Stimulated activated CD4-positive, alpha-beta T cell treated with anti-CD3 and anti-CD28 coated beads, Interleukin-4, amount 100 ng/mL, for 1 hour (primary cell): ENCODE data around the gene CMA1.
"Not testable (repeated sequence)": the region's sequence is repeated elsewhere in the genome, so short reads cannot be mapped to it uniquely, and the experiment has no call there.

Experiments used
- DNase-seq: peaks from one replicate; pipeline ENCODE4 v3.0.0-alpha.2; 2020

The CMA1 gene, protein sequence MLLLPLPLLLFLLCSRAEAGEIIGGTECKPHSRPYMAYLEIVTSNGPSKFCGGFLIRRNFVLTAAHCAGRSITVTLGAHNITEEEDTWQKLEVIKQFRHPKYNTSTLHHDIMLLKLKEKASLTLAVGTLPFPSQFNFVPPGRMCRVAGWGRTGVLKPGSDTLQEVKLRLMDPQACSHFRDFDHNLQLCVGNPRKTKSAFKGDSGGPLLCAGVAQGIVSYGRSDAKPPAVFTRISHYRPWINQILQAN

DNA sequence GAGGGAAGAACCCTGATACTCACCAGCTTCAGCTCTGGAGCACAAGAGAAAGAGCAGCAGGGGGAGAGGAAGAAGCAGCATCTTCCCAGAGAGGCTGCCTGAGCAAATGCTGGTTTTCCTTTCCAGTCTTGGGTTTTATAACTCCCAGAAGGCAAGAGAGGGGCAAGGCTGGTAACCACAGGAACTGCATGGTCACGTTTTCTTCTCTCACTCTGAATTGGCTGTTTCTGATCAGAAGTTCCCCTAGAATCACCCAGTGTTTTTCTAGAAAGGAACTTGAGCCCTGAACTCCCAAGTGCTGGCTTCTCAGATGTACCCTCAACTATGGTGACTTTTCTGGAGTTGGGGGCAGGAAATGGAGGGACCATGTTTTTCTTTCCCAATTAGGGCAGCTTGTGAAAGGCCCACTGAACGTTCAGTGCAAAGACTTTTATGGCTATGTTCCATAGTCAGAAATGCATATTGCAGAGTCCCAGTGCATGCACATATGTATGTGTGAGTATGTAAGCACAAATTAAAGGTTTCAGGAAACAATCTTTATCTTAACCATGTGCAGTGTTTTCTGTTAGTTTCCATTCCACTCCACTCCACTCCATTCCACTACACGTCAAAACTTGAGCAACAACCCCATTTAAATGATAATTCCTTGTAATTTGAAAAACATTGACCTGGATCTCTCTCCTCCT, at the start of gene CMA1:
Gene CMA1, minus strand, starts transcription at position 111 of the 686 bp plus-strand sequence. Its CDS starts 30 bp downstream, at position 81.
- DNase-seq: no peak

DNA sequence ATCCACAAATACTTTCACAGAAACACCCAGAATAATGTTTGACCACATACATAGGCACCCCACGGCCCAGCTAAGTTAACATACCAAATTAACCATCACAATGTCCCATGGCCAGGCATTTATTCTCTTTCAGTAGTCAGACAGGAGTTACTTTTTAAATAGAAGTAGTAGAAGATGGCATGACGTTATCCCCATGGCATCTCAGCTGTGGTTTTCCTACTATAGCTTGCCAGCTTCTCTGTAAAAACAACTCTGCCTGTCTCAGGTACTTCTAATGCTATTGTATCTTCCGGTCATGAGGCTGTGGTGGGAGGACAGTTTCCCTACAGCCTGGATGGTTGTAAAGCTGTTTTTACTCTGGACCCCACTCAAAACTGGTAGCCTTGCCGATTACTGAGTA, 48.7 kb upstream of the CMA1 start:
- DNase-seq: no peak

DNA sequence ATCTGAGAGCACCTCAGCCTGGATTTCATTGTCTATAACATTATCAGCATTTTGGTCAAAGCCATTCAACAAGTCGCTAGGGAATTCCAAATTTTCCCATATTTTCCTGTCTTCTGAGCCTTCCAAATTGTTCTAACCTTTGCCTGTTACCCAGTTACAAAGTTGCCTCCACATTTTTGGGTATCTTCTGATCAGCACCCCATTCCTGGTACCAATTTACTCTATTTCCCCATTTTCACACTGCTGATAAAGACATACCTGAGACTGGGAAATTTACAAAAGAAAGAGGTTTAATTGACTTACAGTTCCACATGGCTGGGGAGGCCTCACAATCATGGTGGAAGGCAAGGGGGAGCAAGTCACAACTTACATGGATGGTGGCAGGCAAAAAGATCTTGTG, 41.0 kb upstream of the CMA1 start:
- not testable (repeated sequence) for DNase-seq

DNA sequence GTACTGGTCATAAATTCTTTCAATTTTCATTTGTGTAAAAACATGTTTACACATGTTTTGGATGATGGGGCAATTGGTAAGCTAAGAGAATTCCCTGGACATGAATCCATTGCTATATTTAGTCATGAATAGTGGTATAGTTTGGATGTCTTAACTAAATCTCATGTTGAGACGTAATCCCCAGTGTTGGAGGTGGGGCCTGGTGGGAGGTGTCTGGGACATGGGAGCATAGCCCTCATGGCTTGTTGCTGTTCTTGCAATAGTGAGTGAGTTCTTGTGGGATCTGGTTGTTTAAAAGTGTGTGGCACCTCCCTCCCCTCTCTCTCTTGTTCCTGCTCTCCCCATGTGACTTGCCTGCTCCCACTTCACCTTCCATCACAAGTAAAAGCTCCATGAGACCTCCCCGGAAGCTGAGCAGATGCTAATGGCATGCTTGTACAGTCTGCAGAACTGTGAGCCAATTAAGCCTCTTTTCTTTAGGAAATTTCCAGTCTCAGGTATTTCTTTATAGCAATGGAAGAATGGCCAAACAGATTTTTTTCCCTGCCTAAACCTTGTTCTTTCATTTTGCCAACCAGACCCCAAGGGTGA, 34.4 kb upstream of the CMA1 start:
- DNase-seq: no peak

DNA sequence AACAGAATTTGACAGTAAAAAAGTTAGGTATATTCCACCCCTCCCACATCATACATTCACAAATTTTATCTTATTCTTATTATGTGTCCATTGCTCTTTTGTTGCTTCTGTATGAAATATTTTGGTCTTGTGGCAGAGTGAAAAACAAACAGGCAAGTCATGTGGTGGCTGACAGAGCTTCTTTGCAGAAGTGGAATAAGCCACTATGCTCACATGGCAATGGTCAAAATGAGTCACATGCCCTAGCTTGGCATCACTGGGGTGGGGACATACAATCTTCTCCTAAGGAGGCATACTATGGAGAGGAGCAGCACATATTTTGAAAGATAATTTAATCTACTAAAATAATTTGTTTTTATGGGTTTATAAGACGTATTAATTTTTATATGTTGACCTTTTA, 27.7 kb upstream of the CMA1 start:
- DNase-seq: no peak

DNA sequence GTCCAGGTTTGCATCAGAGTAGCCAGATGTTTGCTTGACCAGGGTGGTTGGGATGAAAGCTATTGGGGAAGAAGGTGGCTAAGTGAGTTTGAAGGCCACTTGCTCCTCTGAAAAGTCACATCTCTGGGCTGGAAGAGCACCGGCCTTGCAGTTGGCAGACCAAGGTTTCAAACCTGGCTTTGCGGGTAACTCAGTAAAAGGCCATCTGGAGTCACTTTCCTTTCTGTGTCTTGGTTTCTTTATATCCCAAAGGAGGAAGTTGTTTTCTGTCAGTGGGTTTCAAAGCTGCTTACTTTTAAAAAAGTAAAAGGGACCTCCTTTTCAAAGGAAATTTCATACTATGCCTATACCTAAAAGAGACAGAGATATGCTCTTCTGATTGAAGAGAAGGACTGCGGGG, 26.2 kb upstream of the CMA1 start:
- no peak for DNase-seq

DNA sequence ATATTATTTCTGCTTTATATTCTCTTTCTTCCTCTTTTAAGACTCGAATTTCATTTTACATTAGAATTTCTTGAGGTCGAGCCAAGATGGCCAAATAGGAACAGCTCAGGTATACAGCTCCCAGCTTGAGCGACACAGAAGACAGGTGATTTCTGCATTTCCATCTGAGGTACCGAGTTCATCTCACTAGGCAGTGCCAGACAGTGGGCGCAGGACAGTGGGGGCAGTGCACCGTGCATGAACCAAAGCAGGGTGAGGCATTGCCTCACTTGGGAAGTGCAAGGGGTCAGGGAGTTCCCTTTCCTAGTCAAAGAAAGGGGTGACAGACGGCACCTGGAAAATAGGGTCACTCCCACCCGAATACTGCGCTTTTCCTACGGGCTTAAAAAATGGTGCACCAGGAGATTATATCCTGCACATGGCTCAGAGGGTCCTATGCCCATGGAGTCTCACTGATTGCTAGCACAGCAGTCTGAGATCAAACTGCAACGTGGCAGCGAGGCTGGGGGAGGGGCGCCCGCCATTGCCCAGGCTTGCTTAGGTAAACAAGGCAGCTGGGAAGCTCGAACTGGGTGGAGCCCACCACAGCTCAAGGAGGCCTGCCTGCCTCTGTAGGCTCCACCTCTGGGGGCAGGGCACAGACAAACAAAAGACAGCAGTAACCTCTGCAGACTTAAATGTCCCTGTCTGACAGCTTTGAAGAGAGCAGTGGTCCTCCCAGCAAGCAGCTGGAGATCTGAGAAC, 18.0 kb upstream of the CMA1 start:
- not testable (repeated sequence) for DNase-seq

DNA sequence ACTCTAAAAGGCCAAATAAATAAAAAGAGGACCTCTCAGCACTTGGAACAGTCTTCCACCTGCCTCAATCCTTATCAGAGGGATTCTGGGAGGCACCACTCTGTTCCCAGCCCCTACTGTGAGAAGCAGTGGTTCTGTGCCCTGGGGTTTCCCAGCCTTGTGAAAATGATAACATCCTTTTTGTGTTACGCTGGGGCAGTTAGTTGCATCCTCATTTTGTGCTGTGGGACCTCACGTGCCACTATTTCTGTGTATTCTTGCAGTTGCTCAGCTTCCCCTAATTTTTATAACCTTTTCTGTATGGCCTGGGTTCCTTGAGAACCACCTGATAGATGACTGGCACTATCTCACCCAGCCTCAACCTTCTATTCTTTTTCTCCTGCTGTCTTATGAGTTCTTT, 10.8 kb upstream of the CMA1 start:
- no peak for DNase-seq

DNA sequence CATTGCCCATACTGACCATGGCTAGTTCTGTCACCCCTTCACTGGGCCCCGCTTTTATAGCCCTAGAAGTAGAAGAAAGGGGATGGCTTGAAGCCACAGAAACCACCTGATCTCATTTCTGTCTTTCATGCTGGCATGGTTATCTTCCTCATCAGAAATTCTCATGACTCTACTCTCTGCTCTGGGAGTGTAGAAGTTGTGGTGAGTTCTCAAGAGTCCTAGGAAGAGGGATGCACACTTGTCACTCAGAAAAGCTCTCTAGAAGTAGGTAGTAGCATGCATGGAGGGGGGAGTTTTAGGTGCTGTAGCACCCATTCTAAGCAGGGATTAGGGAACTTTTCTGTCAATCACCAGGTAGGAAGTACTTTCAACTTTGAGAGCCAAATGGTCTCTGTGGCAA, 6.1 kb upstream of the CMA1 start:
- no peak for DNase-seq

DNA sequence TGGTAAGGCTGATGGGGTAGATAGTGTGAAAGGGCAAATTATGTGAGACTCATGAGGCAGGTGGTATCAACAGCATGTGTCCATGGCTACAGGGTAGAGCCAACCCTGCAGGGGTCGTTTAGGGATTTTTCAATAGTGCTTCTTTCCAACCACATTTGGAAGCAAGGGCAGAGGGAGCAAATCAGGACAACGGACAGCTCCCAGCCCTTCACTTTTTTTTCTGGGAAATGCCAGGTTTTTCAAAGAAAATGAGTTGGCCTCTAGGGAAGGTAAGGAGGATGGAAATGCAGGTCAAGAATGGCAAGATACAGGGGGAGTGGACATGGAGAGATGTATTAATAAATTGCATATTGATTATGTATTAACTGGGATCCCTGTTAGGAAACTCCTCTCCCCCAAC, 4.9 kb upstream of the CMA1 start:
- no peak for DNase-seq

DNA sequence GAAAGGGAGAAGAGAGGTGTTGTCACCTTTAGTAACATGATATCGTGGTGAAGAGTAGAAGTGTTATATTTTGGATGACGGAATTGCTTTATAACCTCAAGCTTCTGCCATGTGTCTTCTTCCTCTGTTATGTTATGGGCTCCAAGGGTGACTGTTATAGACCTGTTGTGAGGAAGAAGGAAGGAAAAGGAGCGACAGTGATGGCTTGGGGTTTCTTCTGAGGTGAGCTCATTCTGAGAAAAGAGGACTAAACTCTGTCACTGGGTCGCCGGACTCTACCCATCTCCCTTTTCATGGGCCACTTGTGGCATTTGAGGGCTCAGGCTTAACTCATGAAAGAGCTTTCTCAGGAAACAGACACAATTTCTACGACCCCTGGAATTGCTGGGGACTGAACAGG, 1.6 kb downstream of the CMA1 start:
- no peak for DNase-seq

DNA sequence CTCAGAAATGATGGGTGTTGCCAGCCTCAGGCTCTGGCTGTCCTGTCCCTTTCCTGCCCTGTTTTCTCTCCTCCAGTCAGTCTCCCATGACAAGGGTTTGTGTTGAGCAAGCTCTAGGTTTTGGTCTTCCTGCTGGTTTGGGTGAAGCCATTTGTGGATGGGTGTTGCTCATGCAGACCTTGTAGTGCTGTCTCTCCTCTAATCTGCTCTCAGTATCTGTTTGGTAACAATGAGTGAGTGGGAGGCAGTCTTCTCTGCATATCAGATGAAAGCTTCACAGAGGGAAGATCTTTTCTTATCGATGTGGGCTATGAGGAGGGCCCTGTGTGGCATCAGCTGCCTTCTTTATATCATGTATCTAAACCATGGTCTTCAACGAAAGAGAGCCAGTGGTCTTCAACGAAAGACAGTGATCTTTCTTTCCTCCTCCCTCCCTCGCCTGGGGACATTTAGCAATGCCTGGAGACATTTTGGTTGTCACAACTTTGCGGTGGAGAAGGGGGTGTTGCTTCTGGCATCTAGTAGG, 3.6 kb downstream of the CMA1 start:
- DNase-seq: no peak

DNA sequence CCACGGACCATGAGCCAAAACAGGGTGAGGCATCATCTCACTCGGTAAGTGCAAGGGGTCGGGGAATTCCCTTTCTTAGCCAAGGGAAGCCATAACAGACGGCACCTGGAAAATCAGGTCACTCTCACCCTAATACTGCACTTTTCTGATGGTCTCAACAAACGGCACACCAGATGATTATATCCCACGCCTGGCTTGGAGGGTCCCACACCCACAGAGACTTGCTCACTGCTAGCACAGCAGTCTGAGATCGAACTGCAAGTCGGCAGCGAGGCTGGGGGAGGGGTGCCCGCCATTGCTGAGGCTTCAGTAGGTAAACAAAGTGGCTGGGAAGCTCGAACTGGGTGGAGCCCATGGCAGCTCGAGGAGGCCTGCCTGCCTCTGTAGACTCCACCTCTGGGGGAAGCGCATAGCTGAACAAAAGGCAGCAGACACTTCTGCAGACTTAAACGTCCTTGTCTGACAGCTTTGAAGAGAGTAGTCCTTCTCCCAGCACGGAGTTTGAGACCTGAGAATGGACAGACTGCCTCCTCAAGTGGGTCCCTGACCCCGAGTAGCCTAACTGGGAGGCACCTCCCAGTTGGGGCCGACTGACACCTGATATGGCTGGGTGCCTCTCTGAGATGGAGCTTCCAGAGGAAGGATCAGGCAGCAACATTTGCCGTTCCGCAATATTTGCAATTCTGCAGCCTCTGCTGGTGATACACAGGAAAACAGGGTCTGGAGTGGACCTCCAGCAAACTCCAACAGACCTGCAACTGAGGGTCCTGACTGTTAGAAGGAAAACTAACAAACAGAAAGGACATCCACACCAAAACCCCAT, 16.3 kb downstream of the CMA1 start:
- not testable (repeated sequence) for DNase-seq

DNA sequence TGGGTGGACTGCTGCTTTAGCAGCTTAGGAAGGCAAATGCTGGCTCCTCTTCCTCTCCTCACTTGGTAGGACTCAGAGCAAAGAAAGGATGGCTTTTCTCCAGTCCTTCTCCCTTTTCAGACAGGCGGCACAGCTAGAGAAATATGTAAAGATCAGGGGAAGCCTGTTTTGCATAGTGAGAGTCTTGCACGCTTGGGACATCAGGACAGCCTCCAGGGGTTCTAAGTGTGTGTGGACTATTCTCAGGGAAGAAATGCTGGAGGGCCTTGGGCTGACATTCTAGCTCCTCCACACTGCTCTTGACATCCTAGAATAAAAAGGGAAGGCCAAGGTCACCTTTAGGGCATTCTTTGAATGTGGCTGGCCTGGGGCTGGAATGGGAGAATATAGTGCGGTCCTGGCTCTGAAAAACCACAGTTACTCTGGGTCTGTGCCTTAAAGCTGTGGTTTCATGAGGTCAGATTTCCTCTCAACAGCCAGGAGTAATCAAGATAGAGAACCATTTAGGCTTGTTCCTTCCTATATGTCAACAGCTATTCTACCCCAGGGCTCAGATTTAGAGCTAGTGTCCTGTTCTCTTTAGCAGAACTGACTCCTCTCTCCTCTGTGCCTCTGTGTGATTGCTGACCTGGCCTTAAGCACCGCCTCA, 24.3 kb downstream of the CMA1 start:
- DNase-seq: no peak

DNA sequence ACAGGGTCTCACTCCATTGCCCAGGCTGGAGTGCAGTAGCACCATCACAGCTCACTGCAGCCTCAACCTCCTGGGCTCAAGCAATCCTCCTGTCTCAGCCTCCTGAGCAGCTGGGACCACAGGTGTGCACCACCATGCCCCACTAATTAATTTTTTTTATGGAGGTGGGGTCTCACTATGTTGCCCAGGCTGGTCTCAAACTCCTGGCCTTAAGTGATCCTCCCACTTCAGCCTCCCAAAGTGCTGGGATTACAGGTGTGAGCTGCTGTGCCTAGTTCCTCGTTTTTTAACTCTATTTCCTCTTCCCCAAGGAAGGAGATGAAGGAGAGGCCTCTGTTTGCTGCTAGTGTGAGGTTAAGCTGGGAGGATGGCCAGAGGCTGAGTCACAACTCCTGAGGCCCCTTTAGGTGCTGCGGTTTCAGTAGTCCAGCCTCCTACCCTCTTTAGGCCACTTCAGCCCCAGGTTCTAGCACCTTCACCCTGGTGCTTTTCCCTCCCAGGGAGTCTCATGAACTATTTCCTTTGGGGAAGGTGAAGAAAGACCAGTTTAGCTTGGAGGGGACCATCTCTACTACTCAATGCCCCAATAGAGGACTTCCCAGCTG, 25.3 kb downstream of the CMA1 start:
- DNase-seq: not testable (repeated sequence)

DNA sequence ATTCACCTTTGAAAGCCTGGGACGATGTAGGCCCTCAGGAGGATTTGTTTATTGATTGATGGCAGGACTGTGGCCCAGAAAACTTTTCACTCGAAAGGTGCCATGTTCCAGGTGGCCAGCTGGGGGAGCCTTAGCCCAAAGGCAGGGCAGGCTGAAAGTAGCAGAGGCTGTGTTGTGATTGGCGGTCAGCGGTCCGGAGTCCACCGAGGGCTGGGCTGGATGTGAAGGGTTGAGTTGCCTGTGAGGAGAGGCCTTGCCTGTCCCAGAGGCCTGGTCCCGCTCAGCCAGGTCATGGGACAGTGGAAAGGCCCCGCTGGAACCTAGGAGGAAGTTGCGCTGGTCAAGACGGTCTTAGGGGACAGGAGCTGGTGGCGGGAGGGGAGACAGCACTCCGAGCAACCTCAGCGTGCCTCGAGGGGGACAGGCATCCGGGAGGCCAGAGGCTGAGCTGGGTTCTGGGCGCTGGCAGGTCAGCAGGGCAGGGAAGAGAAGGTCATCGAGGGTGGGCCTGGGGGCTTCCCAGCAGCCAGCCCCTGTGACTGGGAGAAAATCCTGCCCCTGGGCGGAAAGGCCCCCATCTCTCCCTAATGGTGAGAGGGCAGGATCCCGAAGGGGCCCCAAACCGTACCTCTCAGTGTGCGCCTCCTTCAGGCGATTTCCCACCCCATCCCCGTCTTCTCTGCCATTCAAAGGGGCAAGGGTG, 26.3 kb downstream of the CMA1 start:
- DNase-seq: peak; percentile 57

DNA sequence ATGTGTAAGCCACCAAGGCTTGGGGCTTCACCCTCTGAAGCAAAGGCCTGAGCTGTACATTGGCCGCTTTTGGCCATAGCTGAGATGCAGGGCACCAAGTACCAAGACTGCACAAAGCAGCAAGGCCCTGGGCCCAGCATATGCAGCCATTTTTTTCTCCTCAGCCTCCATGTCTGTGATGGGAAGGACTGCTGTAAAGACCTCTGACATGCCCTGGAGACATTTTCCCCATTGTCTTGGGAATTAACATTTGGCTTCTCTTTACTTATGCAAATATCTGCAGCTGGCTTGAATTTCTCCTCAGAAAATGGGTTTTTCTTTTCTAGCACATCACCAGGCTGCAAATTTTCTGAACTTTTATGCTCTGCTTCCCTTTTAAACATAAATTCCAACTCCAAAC, 28.1 kb downstream of the CMA1 start:
- not testable (repeated sequence) for DNase-seq

DNA sequence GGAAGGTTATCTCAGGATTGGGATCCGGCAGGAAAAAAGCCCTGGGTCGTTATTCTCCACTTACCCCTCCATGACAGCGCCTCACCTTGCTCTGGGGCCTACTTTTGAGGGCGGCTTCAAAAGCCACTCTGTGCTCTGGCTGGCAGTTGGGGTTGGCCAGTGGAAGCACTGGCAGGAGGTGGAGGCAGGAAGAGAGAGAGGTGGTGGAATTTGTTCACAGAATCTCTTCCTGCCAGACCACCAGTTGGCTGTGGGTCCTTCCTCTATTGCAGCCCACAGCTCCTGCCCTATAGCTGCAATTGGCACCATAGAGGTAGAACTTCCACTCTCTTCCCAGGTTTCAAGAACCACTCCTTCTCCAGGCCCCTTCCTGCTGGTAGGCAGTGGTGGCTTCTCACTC, 32.8 kb downstream of the CMA1 start:
- no peak for DNase-seq

DNA sequence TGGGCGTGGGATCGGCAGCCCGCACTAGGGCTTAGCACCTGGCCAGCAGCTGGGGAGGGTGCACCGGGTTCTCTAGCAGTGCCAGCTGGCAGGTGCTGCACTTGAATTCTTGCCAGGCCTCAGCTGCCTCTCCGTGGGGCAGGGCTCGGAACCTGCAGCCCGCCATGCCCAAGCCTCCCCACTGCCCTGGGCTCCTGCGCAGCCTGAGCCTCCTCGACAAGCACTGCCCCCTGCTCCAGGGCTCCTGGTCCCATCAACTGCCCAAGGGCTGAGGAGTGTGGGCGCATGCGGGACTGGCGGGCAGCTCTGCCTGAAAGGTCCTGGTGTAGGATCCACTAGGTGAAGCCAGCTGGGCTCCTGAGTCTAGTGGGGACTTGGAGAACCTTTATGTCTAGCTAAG, 34.9 kb downstream of the CMA1 start:
- DNase-seq: no peak

DNA sequence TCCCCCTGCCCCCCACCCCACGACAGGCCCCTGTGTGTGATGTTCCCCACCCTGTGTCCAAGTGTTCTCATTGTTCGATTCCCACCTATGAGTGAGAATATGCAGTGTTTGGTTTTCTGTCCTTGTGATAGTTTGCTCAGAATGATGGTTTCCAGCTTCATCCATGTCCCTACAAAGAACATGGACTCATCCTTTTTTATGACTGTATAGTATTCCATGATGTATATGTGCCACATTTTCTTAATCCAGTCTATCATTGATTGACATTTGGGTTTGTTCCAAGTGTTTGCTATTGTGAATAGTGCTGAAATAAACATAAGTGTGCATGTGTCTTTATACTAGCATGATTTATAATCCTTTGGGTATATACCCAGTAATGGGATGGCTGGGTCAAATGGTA, 37.6 kb downstream of the CMA1 start:
- DNase-seq: not testable (repeated sequence)

DNA sequence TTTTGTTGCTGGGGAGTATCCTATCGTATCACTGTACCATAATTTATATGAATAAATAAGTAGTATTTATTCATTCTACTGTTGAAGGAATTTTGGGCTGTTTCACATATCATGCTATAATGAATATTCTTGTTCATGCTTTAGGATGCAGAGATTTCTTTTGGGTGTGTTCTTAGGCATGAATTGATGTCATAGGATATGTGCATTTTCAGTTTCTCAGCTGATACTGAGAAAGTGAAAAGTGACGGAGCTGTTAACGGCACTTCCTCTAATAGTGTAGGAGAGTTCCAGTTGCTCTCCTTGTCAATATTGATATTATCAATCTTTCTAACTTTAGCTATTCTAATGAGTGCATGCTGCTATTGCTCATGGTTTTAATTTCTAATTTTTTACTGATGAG, 42.3 kb downstream of the CMA1 start:
- no peak for DNase-seq
